HEK293 (cell line): ENCODE measurements around the gene TSPO.

ENCODE experiments used
- CTCF ChIA-PET: fragments of 350-600 bp; formaldehyde crosslinking; extraction: SDS; loops from one replicate; lab custom pipeline; 2021; ENCODE audit warnings: antibody characterized with exemption; lab: Yijun Ruan, JAX
- POLR2A ChIA-PET: fragments of 300-600 bp; formaldehyde crosslinking; extraction: SDS; loops from one replicate; lab custom pipeline; 2020; ENCODE audit warnings: antibody characterized with exemption, inconsistent platforms; lab: Yijun Ruan, JAX
- H3K27ac ChIP-seq: fragments of 200-500 bp; sonication (Bioruptor generic); 2 replicates; pipeline ENCODE4 v1.5.1; 2014; ENCODE audit warnings: low read depth, low read length, control low read depth, inconsistent platforms; ENCODE audit errors: extremely low read depth
- H3K36me3 ChIP-seq, 2 experiments: fragments of 200-500 bp in 1 of 2; sonication (Bioruptor generic) in 1 of 2; 1 replicate in 1 of 2; 2 replicates in 1 of 2; pipeline ENCODE4 v1.5.1; 2014 to 2017; ENCODE audit warnings: inconsistent platforms in 2 of 2, low read length in 2 of 2; ENCODE audit not compliant: control insufficient read depth in 2 of 2, insufficient read depth in 1 of 2
- H3K4me1 ChIP-seq: fragments of 200-500 bp; sonication (Bioruptor generic); 2 replicates; pipeline ENCODE4 v1.5.1; 2014; ENCODE audit warnings: mild to moderate bottlenecking, low read length, inconsistent platforms; ENCODE audit not compliant: control insufficient read depth, insufficient read depth
- H3K4me3 ChIP-seq: 2 replicates; pipeline ENCODE4 v1.5.1; 2011; ENCODE audit warnings: low read depth, mild to moderate bottlenecking, control low read depth, low read length, moderate library complexity
- H3K9me3 ChIP-seq: fragments of 200-500 bp; sonication (Bioruptor generic); 2 replicates; pipeline ENCODE4 v1.5.1; 2014; ENCODE audit warnings: low read depth, low read length, inconsistent platforms; ENCODE audit not compliant: control insufficient read depth, insufficient read depth
- CTCF ChIP-seq: fragments of 450-650 bp; formaldehyde crosslinking; IDR thresholded peaks from 2 replicates; pipeline ENCODE4 v1.5.1; 2016; ENCODE audit warnings: missing biosample characterization, missing genetic modification characterization
- FEZF1 ChIP-seq: fragments of 450-650 bp; formaldehyde crosslinking; IDR thresholded peaks from 2 replicates; pipeline ENCODE4 v1.5.1; 2016; ENCODE audit warnings: missing biosample characterization, missing genetic modification characterization
- GFI1B ChIP-seq: fragments of 450-650 bp; formaldehyde crosslinking; IDR thresholded peaks from 2 replicates; pipeline ENCODE4 v1.5.1; 2016; ENCODE audit warnings: missing biosample characterization, missing genetic modification characterization
- PATZ1 ChIP-seq: fragments of 450-650 bp; formaldehyde crosslinking; IDR thresholded peaks from 2 replicates; pipeline ENCODE4 v1.5.1; 2016; ENCODE audit warnings: missing biosample characterization, missing genetic modification characterization
- SCRT1 ChIP-seq: fragments of 450-650 bp; formaldehyde crosslinking; IDR thresholded peaks from 2 replicates; pipeline ENCODE4 v1.5.1; 2016; ENCODE audit warnings: missing biosample characterization, missing genetic modification characterization, borderline replicate concordance
- SCRT2 ChIP-seq: fragments of 450-650 bp; formaldehyde crosslinking; IDR thresholded peaks from 2 replicates; pipeline ENCODE4 v1.5.1; 2016; ENCODE audit warnings: missing biosample characterization, missing genetic modification characterization
- SP7 ChIP-seq: fragments of 450-650 bp; formaldehyde crosslinking; IDR thresholded peaks from 2 replicates; pipeline ENCODE4 v1.5.1; 2016; ENCODE audit warnings: missing biosample characterization, missing genetic modification characterization
- ZBTB21 ChIP-seq: fragments of 450-650 bp; formaldehyde crosslinking; IDR thresholded peaks from 2 replicates; pipeline ENCODE4 v1.5.1; 2017; ENCODE audit warnings: missing biosample characterization, missing genetic modification characterization
- ZBTB8A ChIP-seq: fragments of 450-650 bp; formaldehyde crosslinking; IDR thresholded peaks from 2 replicates; pipeline ENCODE4 v1.5.1; 2016; ENCODE audit warnings: missing biosample characterization, missing genetic modification characterization
- ZEB2 ChIP-seq: fragments of 450-650 bp; formaldehyde crosslinking; IDR thresholded peaks from 2 replicates; pipeline ENCODE4 v1.5.1; 2016; ENCODE audit warnings: missing biosample characterization, missing genetic modification characterization
- ZNF157 ChIP-seq: fragments of 450-650 bp; formaldehyde crosslinking; IDR thresholded peaks from 2 replicates; pipeline ENCODE4 v1.5.1; 2016; ENCODE audit warnings: missing biosample characterization, missing genetic modification characterization
- ZNF214 ChIP-seq: fragments of 450-650 bp; formaldehyde crosslinking; IDR thresholded peaks from 2 replicates; pipeline ENCODE4 v1.5.1; 2017; ENCODE audit warnings: missing biosample characterization, mild to moderate bottlenecking, missing genetic modification characterization, borderline replicate concordance
- ZNF221 ChIP-seq: fragments of 450-650 bp; formaldehyde crosslinking; IDR thresholded peaks from 2 replicates; pipeline ENCODE4 v1.5.1; 2017; ENCODE audit warnings: missing biosample characterization, missing genetic modification characterization, borderline replicate concordance
- ZNF280C ChIP-seq: fragments of 450-650 bp; formaldehyde crosslinking; IDR thresholded peaks from 2 replicates; pipeline ENCODE4 v1.5.1; 2016; ENCODE audit warnings: missing biosample characterization, missing genetic modification characterization
- ZNF302 ChIP-seq: fragments of 450-650 bp; formaldehyde crosslinking; IDR thresholded peaks from 2 replicates; pipeline ENCODE4 v1.5.1; 2016; ENCODE audit warnings: missing biosample characterization, missing genetic modification characterization, low read depth
- ZNF341 ChIP-seq: fragments of 450-650 bp; formaldehyde crosslinking; IDR thresholded peaks from 2 replicates; pipeline ENCODE4; 2016; ENCODE audit warnings: low read depth, missing biosample characterization, missing genetic modification characterization
- ZNF433 ChIP-seq: fragments of 450-650 bp; formaldehyde crosslinking; IDR thresholded peaks from 2 replicates; pipeline ENCODE4 v1.5.1; 2016; ENCODE audit warnings: missing biosample characterization, missing genetic modification characterization, low read depth
- ZNF501 ChIP-seq: fragments of 450-650 bp; formaldehyde crosslinking; IDR thresholded peaks from 2 replicates; pipeline ENCODE4 v1.5.1; 2016; ENCODE audit warnings: missing biosample characterization, missing genetic modification characterization
- ZNF514 ChIP-seq: fragments of 450-650 bp; formaldehyde crosslinking; IDR thresholded peaks from 2 replicates; pipeline ENCODE4 v1.5.1; 2016; ENCODE audit warnings: missing biosample characterization, missing genetic modification characterization
- ZNF639 ChIP-seq: fragments of 450-650 bp; formaldehyde crosslinking; IDR thresholded peaks from 2 replicates; pipeline ENCODE4 v1.5.1; 2016; ENCODE audit warnings: missing biosample characterization, missing genetic modification characterization
- ZNF670 ChIP-seq: fragments of 450-650 bp; formaldehyde crosslinking; IDR thresholded peaks from 2 replicates; pipeline ENCODE4 v1.5.1; 2016; ENCODE audit warnings: missing biosample characterization, missing genetic modification characterization, low read depth
- ZNF701 ChIP-seq: fragments of 450-650 bp; formaldehyde crosslinking; IDR thresholded peaks from 2 replicates; pipeline ENCODE4 v1.5.1; 2016; ENCODE audit warnings: missing biosample characterization, missing genetic modification characterization
- ZSCAN23 ChIP-seq: fragments of 450-650 bp; formaldehyde crosslinking; IDR thresholded peaks from 2 replicates; pipeline ENCODE4 v1.5.1; 2016; ENCODE audit warnings: missing biosample characterization, missing genetic modification characterization

Gene TSPO

GRCh38 chr22:43182726-43183125 is 31.4 kb downstream of the TSPO start (continued):
- no peak for TF ChIP-seq CTCF (tag by site-specific recombination)
- no peak for TF ChIP-seq SCRT1 (tag by site-specific recombination)
- no peak for TF ChIP-seq ZNF221
- TF ChIP-seq SCRT2 (tag by site-specific recombination): no peak
- no peak for TF ChIP-seq ZNF341
- TF ChIP-seq ZNF157 (tag by site-specific recombination): no peak
- TF ChIP-seq, all 188 proteins: peak for 0

- Histone ChIP-seq H3K4me3 (no peak overlapping the region), H3K27ac (no peak overlapping the region), H3K9me3 (no peaks in the 10 kb centered on the region), H3K4me1 (no peaks in the 10 kb centered on the region), H3K36me3 (peaks cover 1 to 65% of the 10 kb centered on the region in 2 experiments; a peak in 1 of 3 replicates)
- POLR2A ChIA-PET: interaction anchor here (1.5 to 2.5 kb wide), 2 partner anchors 14 to 19 kb away, joined by 4 to 8 read pairs; no protein-coding TSS in a partner anchor
- CTCF ChIA-PET: no interaction called here
- no peak for TF ChIP-seq PATZ1 (tag by site-specific recombination)
- TF ChIP-seq ZNF701 (tag by site-specific recombination): no peak
- TF ChIP-seq ZNF639: no peak
- TF ChIP-seq ZNF280C: no peak
- no peak for TF ChIP-seq ZBTB8A (tag by site-specific recombination)
- TF ChIP-seq ZSCAN23 (tag by site-specific recombination): no peak
- no peak for TF ChIP-seq ZNF302 (tag by site-specific recombination)
- no peak for TF ChIP-seq FEZF1 (tag by site-specific recombination)
- TF ChIP-seq SCRT2 (tag by site-specific recombination): no peak
- TF ChIP-seq GFI1B: no peak
- TF ChIP-seq ZNF433: no peak
- no peak for TF ChIP-seq ZNF501
- TF ChIP-seq ZNF221: no peak
- no peak for TF ChIP-seq ZBTB21
- TF ChIP-seq SP7 (tag by site-specific recombination): no peak
- TF ChIP-seq CTCF (tag by site-specific recombination): no peak
- TF ChIP-seq ZNF214 (tag by site-specific recombination): no peak
- no peak for TF ChIP-seq ZEB2 (tag by site-specific recombination)
- TF ChIP-seq ZNF670 (tag by site-specific recombination): no peak
- TF ChIP-seq ZNF514 (tag by site-specific recombination): no peak
Observed at GRCh38 chr22:43183496-43184277, 32.3 kb downstream of the TSPO start.
